ENCODE measurements around the gene TMEM51. TPM values are rescaled to one million over a fixed set of nuclear protein-coding genes. Genes with fewer than 3 reads are reported as not detected.
"Not testable (repeated sequence)": the region's sequence is repeated elsewhere in the genome, so short reads cannot be mapped to it uniquely, and the experiment has no call there.

Gene TMEM51
- total and polyA plus RNA-seq, 2 donors = 3.4 to 9.7 TPM

- H3K27ac ChIP-seq (ENCODE audit: low read depth in 1 of 2, low read length in 1 of 2) = no peak overlapping the region
- H3K27me3 ChIP-seq (ENCODE audit: control insufficient read depth in 2 of 2, insufficient read depth in 1 of 2, low read length in 1 of 2) = no peaks in the 10 kb centered on the region
- 95% methylated on average over 7 of the region's 7 CpGs for WGBS
Observed at GRCh38 chr1:15170071-15170470, 16.5 kb downstream of the TMEM51 start.

DNA sequence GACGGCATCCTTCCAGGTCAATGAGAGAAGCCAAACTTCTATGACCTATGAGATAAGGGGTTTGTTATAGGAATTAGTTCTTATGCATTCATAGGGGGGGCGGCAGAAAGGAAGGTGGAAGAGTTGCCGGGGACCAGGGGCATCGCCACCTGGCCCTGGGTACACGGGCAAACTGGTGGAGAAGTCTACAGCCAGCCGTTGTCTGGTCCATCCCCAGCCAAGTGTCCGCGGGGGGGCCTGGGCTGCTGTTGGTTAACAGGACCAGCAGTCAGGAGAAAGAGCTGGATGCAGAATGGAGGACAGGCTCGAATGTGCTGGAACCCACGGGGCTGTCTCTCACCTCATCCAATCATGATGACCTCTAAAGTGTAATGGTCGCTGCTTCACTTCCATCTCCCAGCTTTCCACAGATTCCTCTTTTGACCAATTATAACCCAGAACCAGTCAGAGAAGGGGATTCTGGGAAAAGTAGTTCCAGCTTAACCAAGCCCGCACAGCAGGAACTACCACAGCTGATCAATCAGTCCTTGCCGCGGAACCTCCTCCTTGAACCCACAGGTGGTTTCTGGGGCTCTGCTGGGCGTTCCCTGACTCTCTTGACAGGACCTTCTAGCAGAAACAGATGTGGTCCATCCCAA, 17.8 kb downstream of the TMEM51 start:
- 82% methylated on average over 15 of the region's 15 CpGs for WGBS
- Histone ChIP-seq H3K4me1 (ENCODE audit: control insufficient read depth in 2 of 2, insufficient read depth in 2 of 2, low read length in 2 of 2) (peaks cover 0 to 25% of the 10 kb centered on the region in 2 donors), H3K9me3 (ENCODE audit: control insufficient read depth in 2 of 2, insufficient read depth in 1 of 2, low read length in 1 of 2) (no peaks in the 10 kb centered on the region), H3K36me3 (ENCODE audit: control insufficient read depth in 2 of 2, insufficient read depth in 2 of 2, low read length in 1 of 2) (no peaks in the 10 kb centered on the region), H3K4me3 (ENCODE audit: low read length in 2 of 2) (no peak overlapping the region), H3K27me3 (ENCODE audit: control insufficient read depth in 2 of 2, insufficient read depth in 1 of 2, low read length in 1 of 2) (no peaks in the 10 kb centered on the region), H3K27ac (ENCODE audit: low read depth in 1 of 2, low read length in 1 of 2) (no peak overlapping the region)
- DNase-seq (ENCODE audit: low read depth in 6 of 9, low spot score in 9 of 9) = peak in 1 of 9 donors; percentile 31

More at GRCh38 chr1:15170071-15170470, 16.5 kb downstream of the TMEM51 start:
- H3K4me1 ChIP-seq (ENCODE audit: control insufficient read depth in 2 of 2, insufficient read depth in 2 of 2, low read length in 2 of 2) = peaks cover 0 to 25% of the 10 kb centered on the region in 2 donors
- no peaks in the 10 kb centered on the region for H3K36me3 ChIP-seq (ENCODE audit: control insufficient read depth in 2 of 2, insufficient read depth in 2 of 2, low read length in 1 of 2)
- no peak for DNase-seq (ENCODE audit: low read depth in 6 of 9, low spot score in 9 of 9)
- H3K4me3 ChIP-seq (ENCODE audit: low read length in 2 of 2) = no peak overlapping the region
- H3K9me3 ChIP-seq (ENCODE audit: control insufficient read depth in 2 of 2, insufficient read depth in 1 of 2, low read length in 1 of 2) = no peaks in the 10 kb centered on the region

- Histone ChIP-seq H3K9me3 (ENCODE audit: control insufficient read depth in 2 of 2, insufficient read depth in 1 of 2, low read length in 1 of 2) (no peaks in the 10 kb centered on the region), H3K27ac (ENCODE audit: low read depth in 1 of 2, low read length in 1 of 2) (peak overlapping the region; percentile 60 to 76), H3K4me3 (ENCODE audit: low read length in 2 of 2) (no peak overlapping the region), H3K4me1 (ENCODE audit: control insufficient read depth in 2 of 2, insufficient read depth in 2 of 2, low read length in 2 of 2) (peaks cover 0 to 28% of the 10 kb centered on the region in 2 donors), H3K36me3 (ENCODE audit: control insufficient read depth in 2 of 2, insufficient read depth in 2 of 2, low read length in 1 of 2) (no peaks in the 10 kb centered on the region), H3K27me3 (ENCODE audit: control insufficient read depth in 2 of 2, insufficient read depth in 1 of 2, low read length in 1 of 2) (no peaks in the 10 kb centered on the region)
- 82% methylated on average over 16 of the region's 16 CpGs for WGBS
- peak in 1 of 9 donors; percentile 36 for DNase-seq (ENCODE audit: low read depth in 6 of 9, low spot score in 9 of 9)
Observed at GRCh38 chr1:15172405-15173259, 19.1 kb downstream of the TMEM51 start.

DNA sequence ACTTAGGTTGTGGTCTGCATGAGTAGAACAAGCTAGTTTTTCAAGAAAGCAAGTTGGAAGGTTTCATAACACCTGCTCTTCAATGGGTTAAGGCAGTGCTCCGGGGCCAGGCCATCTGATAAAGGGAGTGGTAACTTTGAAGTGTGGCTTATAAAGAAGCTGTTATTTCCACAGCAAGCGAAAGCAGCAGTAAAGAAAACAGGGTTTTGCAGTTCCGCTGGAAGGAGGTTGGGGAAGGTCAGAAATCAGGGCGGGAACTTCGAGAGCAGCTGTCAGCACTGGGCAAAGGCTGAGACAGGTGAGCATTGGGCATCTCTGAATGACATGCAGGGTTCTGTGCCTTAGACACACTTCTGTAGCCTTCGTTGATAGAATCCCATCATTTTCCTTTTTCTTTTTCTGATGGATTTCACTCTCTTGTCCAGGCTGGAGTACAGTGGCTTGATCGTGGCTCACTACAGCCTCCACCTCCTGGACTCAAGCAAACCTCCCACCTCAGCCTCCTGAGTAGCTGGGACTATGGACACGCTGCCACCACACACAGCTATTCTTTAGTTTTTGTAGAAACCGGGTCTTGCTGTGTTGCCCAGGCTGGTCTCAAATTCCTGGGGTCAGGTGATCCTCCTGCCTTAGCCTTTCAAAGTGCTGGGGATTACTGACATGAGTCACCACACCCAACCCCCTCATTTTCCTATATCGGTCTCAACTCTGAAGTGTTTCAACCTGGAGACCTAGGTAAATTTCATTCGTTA, 20.5 kb downstream of the TMEM51 start:
- Histone ChIP-seq H3K27ac (ENCODE audit: low read depth in 1 of 2, low read length in 1 of 2) (peak overlapping the region in 1 of 2 donors; percentile 26), H3K4me3 (ENCODE audit: low read length in 2 of 2) (no peak overlapping the region), H3K27me3 (ENCODE audit: control insufficient read depth in 2 of 2, insufficient read depth in 1 of 2, low read length in 1 of 2) (no peaks in the 10 kb centered on the region), H3K36me3 (ENCODE audit: control insufficient read depth in 2 of 2, insufficient read depth in 2 of 2, low read length in 1 of 2) (no peaks in the 10 kb centered on the region), H3K9me3 (ENCODE audit: control insufficient read depth in 2 of 2, insufficient read depth in 1 of 2, low read length in 1 of 2) (no peaks in the 10 kb centered on the region), H3K4me1 (ENCODE audit: control insufficient read depth in 2 of 2, insufficient read depth in 2 of 2, low read length in 2 of 2) (peaks cover 0 to 33% of the 10 kb centered on the region in 2 donors)
- peak in 1 of 9 donors; percentile 53 for DNase-seq (ENCODE audit: low read depth in 6 of 9, low spot score in 9 of 9)
- 61% methylated on average over 11 of the region's 11 CpGs for WGBS

GRCh38 chr1:15174615-15174983, 21.1 kb downstream of the TMEM51 start:
- no peaks in the 10 kb centered on the region for H3K9me3 ChIP-seq (ENCODE audit: control insufficient read depth in 2 of 2, insufficient read depth in 1 of 2, low read length in 1 of 2)
- no peak overlapping the region for H3K4me3 ChIP-seq (ENCODE audit: low read length in 2 of 2)
- peaks cover 0 to 33% of the 10 kb centered on the region in 2 donors for H3K4me1 ChIP-seq (ENCODE audit: control insufficient read depth in 2 of 2, insufficient read depth in 2 of 2, low read length in 2 of 2)
- DNase-seq (ENCODE audit: low read depth in 6 of 9, low spot score in 9 of 9) = no peak
- 42% methylated on average over 3 of the region's 3 CpGs for WGBS
- no peaks in the 10 kb centered on the region for H3K36me3 ChIP-seq (ENCODE audit: control insufficient read depth in 2 of 2, insufficient read depth in 2 of 2, low read length in 1 of 2)
- H3K27ac ChIP-seq (ENCODE audit: low read depth in 1 of 2, low read length in 1 of 2) = no peak overlapping the region
- no peaks in the 10 kb centered on the region for H3K27me3 ChIP-seq (ENCODE audit: control insufficient read depth in 2 of 2, insufficient read depth in 1 of 2, low read length in 1 of 2)

DNA sequence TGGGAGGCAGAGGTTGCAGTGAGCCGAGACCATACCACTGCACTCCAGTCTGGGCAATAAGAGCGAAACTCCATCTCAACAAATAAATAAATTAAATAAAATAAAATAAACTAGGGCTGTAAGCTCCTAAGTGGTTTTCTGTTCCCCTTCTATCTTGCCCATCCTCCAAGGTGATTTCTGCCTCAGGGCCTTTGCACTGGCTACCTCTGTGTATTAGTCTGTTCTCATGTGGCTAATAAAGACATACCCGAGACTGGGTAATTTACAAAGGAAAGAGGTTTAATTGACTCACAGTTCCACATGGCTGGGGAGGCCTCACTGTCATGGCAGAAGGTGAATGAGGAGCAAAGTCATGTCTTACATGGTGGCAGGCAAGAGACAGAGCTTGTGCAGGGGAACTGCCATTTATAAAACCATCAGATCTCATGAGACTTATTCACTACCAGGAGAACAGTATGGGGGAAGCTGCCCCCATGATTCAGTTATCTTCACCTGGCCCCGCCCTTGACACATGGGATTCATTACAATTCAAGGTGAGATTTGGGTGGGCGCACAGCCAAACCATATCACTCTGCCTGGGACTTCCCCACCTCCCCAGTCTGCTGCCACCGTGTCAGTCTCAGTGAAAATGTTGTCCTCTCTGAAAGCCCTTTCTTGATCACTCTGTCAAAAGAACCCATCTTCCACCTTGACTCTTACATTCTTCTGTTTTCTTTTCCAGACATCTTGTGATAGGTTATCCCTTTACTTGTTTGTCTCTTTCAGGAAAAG, 22.0 kb downstream of the TMEM51 start:
- not testable (repeated sequence) for DNase-seq (ENCODE audit: low read depth in 6 of 9, low spot score in 9 of 9); H3K9me3 ChIP-seq (ENCODE audit: control insufficient read depth in 2 of 2, insufficient read depth in 1 of 2, low read length in 1 of 2); H3K27me3 ChIP-seq (ENCODE audit: control insufficient read depth in 2 of 2, insufficient read depth in 1 of 2, low read length in 1 of 2); H3K27ac ChIP-seq (ENCODE audit: low read depth in 1 of 2, low read length in 1 of 2); H3K36me3 ChIP-seq (ENCODE audit: control insufficient read depth in 2 of 2, insufficient read depth in 2 of 2, low read length in 1 of 2); H3K4me3 ChIP-seq (ENCODE audit: low read length in 2 of 2)
- peaks cover 0 to 33% of the 10 kb centered on the region in 2 donors for H3K4me1 ChIP-seq (ENCODE audit: control insufficient read depth in 2 of 2, insufficient read depth in 2 of 2, low read length in 2 of 2)
- 94% methylated on average over 6 of the region's 6 CpGs for WGBS

GRCh38 chr1:15176120-15176519, 22.6 kb downstream of the TMEM51 start:
- no peak for DNase-seq (ENCODE audit: low read depth in 6 of 9, low spot score in 9 of 9)
- Histone ChIP-seq H3K36me3 (ENCODE audit: control insufficient read depth in 2 of 2, insufficient read depth in 2 of 2, low read length in 1 of 2) (no peaks in the 10 kb centered on the region), H3K4me1 (ENCODE audit: control insufficient read depth in 2 of 2, insufficient read depth in 2 of 2, low read length in 2 of 2) (peaks cover 0 to 33% of the 10 kb centered on the region in 2 donors)

DNA sequence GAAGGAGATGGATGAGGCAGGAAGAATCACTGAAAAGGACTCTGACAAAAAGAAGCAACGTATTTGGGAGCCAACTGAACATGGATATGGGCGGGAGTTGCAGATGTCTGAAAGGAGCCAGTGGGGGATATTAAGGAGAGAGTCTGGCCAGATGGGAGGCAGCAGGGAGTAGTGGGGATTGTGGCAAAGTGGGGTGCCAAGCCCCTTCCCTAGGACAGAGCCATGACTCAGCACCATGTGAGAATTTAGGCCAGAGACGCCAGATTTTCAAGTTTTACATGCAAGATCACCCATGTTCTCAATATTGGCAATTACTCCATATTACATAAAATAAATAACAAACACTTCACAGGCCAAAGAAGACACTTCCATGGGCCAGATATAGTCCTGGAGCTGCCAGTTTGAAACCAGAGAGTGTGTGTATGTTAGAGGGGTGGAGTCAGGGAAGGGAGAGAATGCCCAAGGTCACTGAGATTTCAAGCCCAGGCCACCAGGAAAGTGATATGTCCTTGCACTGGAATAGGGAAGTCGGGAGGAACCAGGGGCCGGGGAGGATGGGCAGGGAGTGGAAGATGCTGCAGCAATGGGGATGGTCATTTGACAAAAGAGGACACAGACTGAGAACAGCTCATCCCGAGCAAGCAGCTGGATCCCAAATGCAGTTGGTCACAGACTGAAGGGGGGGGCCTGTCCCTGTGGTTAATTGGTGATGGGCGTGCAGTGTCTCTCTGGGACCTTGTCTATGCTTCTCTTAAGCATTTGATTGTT, 23.5 kb downstream of the TMEM51 start:
- WGBS = 82% methylated on average over 7 of the region's 7 CpGs

More at GRCh38 chr1:15176120-15176519, 22.6 kb downstream of the TMEM51 start:
- Histone ChIP-seq H3K27me3 (ENCODE audit: control insufficient read depth in 2 of 2, insufficient read depth in 1 of 2, low read length in 1 of 2) (no peaks in the 10 kb centered on the region), H3K27ac (ENCODE audit: low read depth in 1 of 2, low read length in 1 of 2) (no peak overlapping the region), H3K4me3 (ENCODE audit: low read length in 2 of 2) (no peak overlapping the region), H3K9me3 (ENCODE audit: control insufficient read depth in 2 of 2, insufficient read depth in 1 of 2, low read length in 1 of 2) (no peaks in the 10 kb centered on the region)
- 97% methylated on average over 7 of the region's 7 CpGs for WGBS

More for the DNA sequence above, 23.5 kb downstream of the TMEM51 start:
- Histone ChIP-seq H3K4me3 (ENCODE audit: low read length in 2 of 2) (no peak overlapping the region), H3K27ac (ENCODE audit: low read depth in 1 of 2, low read length in 1 of 2) (no peak overlapping the region), H3K4me1 (ENCODE audit: control insufficient read depth in 2 of 2, insufficient read depth in 2 of 2, low read length in 2 of 2) (peaks cover 0 to 26% of the 10 kb centered on the region in 2 donors), H3K9me3 (ENCODE audit: control insufficient read depth in 2 of 2, insufficient read depth in 1 of 2, low read length in 1 of 2) (no peaks in the 10 kb centered on the region), H3K27me3 (ENCODE audit: control insufficient read depth in 2 of 2, insufficient read depth in 1 of 2, low read length in 1 of 2) (no peaks in the 10 kb centered on the region), H3K36me3 (ENCODE audit: control insufficient read depth in 2 of 2, insufficient read depth in 2 of 2, low read length in 1 of 2) (no peaks in the 10 kb centered on the region)
- DNase-seq (ENCODE audit: low read depth in 6 of 9, low spot score in 9 of 9) = no peak

Measured in thymus (tissue), 11 donors.